ENCODE results near the gene SERPINE1.
A peak's percentile ranks its signal among the peaks of the same experiment; 100 is the strongest.

Gene SERPINE1

GRCh38 chr7:101172854-101173751, 46.2 kb downstream of the SERPINE1 start:
- ChIA-PET POLR2A (interaction anchor here (0.6 to 1.7 kb wide), 3 partner anchors 8 to 293 kb away, joined by 4 to 5 read pairs (median 4); no protein-coding TSS in a partner anchor), CTCF (interaction anchor here (0.5 to 2.1 kb wide), 6 partner anchors 20 to 330 kb away, joined by 3 to 21 read pairs (median 4); no protein-coding TSS in a partner anchor)
- no peaks in the 10 kb centered on the region for H3K36me3 ChIP-seq (ENCODE audit: control insufficient read depth in 2 of 2, insufficient read depth in 1 of 2, low read length in 2 of 2)
- no peak overlapping the region; the same call in 1 of the 2 replicates for H3K27ac ChIP-seq (ENCODE audit: extremely low read depth, low read depth, low read length)
- no peaks in the 10 kb centered on the region for H3K9me3 ChIP-seq (ENCODE audit: control insufficient read depth, insufficient read depth, low read depth, low read length)
- peaks cover 7% of the 10 kb centered on the region; the same call in 1 of the 2 replicates for H3K4me1 ChIP-seq (ENCODE audit: control insufficient read depth, insufficient read depth, low read length)
- peak overlapping the region; percentile 12 for H3K4me3 ChIP-seq (ENCODE audit: low read depth, low read length)
- no peak for TF ChIP-seq ZNF629 (tag by site-specific recombination; IDR thresholded peaks at IDR 0.05)
- TF ChIP-seq ZNF837 (tag by site-specific recombination; IDR thresholded peaks at IDR 0.05): no peak
- TF ChIP-seq HOXD13 (CRISPR knock-in tag; IDR thresholded peaks at IDR 0.05; ENCODE audit: borderline replicate concordance): no peak
- no peak for TF ChIP-seq ZNF426 (tag by site-specific recombination; IDR thresholded peaks at IDR 0.05)
- TF ChIP-seq, protein P1, sequence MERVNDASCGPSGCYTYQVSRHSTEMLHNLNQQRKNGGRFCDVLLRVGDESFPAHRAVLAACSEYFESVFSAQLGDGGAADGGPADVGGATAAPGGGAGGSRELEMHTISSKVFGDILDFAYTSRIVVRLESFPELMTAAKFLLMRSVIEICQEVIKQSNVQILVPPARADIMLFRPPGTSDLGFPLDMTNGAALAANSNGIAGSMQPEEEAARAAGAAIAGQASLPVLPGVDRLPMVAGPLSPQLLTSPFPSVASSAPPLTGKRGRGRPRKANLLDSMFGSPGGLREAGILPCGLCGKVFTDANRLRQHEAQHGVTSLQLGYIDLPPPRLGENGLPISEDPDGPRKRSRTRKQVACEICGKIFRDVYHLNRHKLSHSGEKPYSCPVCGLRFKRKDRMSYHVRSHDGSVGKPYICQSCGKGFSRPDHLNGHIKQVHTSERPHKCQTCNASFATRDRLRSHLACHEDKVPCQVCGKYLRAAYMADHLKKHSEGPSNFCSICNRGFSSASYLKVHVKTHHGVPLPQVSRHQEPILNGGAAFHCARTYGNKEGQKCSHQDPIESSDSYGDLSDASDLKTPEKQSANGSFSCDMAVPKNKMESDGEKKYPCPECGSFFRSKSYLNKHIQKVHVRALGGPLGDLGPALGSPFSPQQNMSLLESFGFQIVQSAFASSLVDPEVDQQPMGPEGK (tag by site-specific recombination; IDR thresholded peaks at IDR 0.05): peak; percentile 97
- no peak for TF ChIP-seq ZSCAN4 (tag by site-specific recombination; IDR thresholded peaks at IDR 0.05)
- TF ChIP-seq ZNF580 (tag by site-specific recombination; IDR thresholded peaks at IDR 0.05): no peak
- TF ChIP-seq ZNF843 (tag by site-specific recombination; IDR thresholded peaks at IDR 0.05): no peak
- TF ChIP-seq ZFP37 (tag by site-specific recombination; IDR thresholded peaks at IDR 0.05): no peak; the same call in 1 of the 2 replicates
- TF ChIP-seq, protein P2, sequence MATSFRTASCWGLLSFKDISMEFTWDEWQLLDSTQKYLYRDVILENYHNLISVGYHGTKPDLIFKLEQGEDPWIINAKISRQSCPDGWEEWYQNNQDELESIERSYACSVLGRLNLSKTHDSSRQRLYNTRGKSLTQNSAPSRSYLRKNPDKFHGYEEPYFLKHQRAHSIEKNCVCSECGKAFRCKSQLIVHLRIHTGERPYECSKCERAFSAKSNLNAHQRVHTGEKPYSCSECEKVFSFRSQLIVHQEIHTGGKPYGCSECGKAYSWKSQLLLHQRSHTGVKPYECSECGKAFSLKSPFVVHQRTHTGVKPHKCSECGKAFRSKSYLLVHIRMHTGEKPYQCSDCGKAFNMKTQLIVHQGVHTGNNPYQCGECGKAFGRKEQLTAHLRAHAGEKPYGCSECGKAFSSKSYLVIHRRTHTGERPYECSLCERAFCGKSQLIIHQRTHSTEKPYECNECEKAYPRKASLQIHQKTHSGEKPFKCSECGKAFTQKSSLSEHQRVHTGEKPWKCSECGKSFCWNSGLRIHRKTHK (tag by site-specific recombination; IDR thresholded peaks at IDR 0.05): no peak
- TF ChIP-seq ZNF777 (tag by site-specific recombination; IDR thresholded peaks at IDR 0.05; ENCODE audit: borderline replicate concordance): no peak; the same call in none of the 2 replicates
- TF ChIP-seq MEIS1 (CRISPR knock-in tag; IDR thresholded peaks at IDR 0.05; ENCODE audit: borderline replicate concordance): no peak
- no peak for TF ChIP-seq WT1 (tag by site-specific recombination; IDR thresholded peaks at IDR 0.05)
- TF ChIP-seq, protein P3, sequence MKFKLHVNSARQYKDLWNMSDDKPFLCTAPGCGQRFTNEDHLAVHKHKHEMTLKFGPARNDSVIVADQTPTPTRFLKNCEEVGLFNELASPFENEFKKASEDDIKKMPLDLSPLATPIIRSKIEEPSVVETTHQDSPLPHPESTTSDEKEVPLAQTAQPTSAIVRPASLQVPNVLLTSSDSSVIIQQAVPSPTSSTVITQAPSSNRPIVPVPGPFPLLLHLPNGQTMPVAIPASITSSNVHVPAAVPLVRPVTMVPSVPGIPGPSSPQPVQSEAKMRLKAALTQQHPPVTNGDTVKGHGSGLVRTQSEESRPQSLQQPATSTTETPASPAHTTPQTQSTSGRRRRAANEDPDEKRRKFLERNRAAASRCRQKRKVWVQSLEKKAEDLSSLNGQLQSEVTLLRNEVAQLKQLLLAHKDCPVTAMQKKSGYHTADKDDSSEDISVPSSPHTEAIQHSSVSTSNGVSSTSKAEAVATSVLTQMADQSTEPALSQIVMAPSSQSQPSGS (tag by site-specific recombination; IDR thresholded peaks at IDR 0.05; ENCODE audit: low read depth): no peak
- no peak for TF ChIP-seq ZNF768 (tag by site-specific recombination; IDR thresholded peaks at IDR 0.05)
- TF ChIP-seq ZNF239 (tag by site-specific recombination; IDR thresholded peaks at IDR 0.05): no peak
- TF ChIP-seq GLI2 (tag by site-specific recombination; IDR thresholded peaks at IDR 0.05; ENCODE audit: borderline replicate concordance, low read depth): no peak
- TF ChIP-seq ZNF704 (tag by site-specific recombination; IDR thresholded peaks at IDR 0.05): no peak
- TF ChIP-seq, protein P4, sequence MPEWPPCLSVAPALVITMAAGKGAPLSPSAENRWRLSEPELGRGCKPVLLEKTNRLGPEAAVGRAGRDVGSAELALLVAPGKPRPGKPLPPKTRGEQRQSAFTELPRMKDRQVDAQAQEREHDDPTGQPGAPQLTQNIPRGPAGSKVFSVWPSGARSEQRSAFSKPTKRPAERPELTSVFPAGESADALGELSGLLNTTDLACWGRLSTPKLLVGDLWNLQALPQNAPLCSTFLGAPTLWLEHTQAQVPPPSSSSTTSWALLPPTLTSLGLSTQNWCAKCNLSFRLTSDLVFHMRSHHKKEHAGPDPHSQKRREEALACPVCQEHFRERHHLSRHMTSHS (tag by site-specific recombination; IDR thresholded peaks at IDR 0.05): no peak
- no peak for TF ChIP-seq ZNF302 (tag by site-specific recombination; IDR thresholded peaks at IDR 0.05; ENCODE audit: low read depth)
- no peak for TF ChIP-seq ZNF354C (tag by site-specific recombination; IDR thresholded peaks at IDR 0.05; ENCODE audit: borderline replicate concordance, low read depth)
- TF ChIP-seq EGR2 (tag by site-specific recombination; IDR thresholded peaks at IDR 0.05; ENCODE audit: low read depth): peak; percentile 53
- TF ChIP-seq ZNF391 (tag by site-specific recombination; IDR thresholded peaks at IDR 0.05; ENCODE audit: borderline replicate concordance, low read depth): 0 out of 2 replicates have a peak, but pooled peaks have one; percentile 27
- TF ChIP-seq ZNF132 (tag by site-specific recombination; IDR thresholded peaks at IDR 0.05; ENCODE audit: borderline replicate concordance): no peak
- TF ChIP-seq ZNF433 (tag by site-specific recombination; IDR thresholded peaks at IDR 0.05; ENCODE audit: low read depth): no peak
- no peak for TF ChIP-seq ZNF707 (tag by site-specific recombination; IDR thresholded peaks at IDR 0.05)
- TF ChIP-seq ZNF121 (tag by site-specific recombination; IDR thresholded peaks at IDR 0.05): no peak

Measured in HEK293 (cell line).